SK-N-MC (cell line): ENCODE measurements around the gene CHSY1.

ENCODE experiments used
- DNase-seq: peaks from one replicate; pipeline ENCODE4 v3.0.0-alpha.2; 2011; ENCODE audit warnings: low read depth, low spot score
- H3K27ac ChIP-seq: fragments of 200-600 bp; sonication (generic); 2 replicates; pipeline ENCODE4 v1.5.1; 2016; ENCODE audit warnings: mixed run types
- H3K36me3 ChIP-seq: fragments of 200-600 bp; sonication (generic); 2 replicates; pipeline ENCODE4 v1.6.1; 2017; ENCODE audit warnings: antibody characterized with exemption, low read length, mixed read lengths; ENCODE audit not compliant: insufficient read depth
- H3K4me3 ChIP-seq: fragments of 200-600 bp; sonication (generic); 2 replicates; pipeline ENCODE4 v1.5.1; 2016
- H3K9ac ChIP-seq: fragments of 200-600 bp; sonication (generic); 2 replicates; pipeline ENCODE4 v1.8.0; 2017; ENCODE audit warnings: mixed run types, mixed read lengths; ENCODE audit not compliant: insufficient read length
- H3K9me3 ChIP-seq: fragments of 200-600 bp; sonication (generic); 2 replicates; pipeline ENCODE4 v1.6.1; 2017; ENCODE audit warnings: low read depth, mild to moderate bottlenecking, antibody characterized with exemption, low read length, moderate library complexity, mixed read lengths
- EZH2 ChIP-seq: fragments of 200-600 bp; sonication (generic); IDR thresholded peaks from one replicate; pipeline ENCODE4 v1.6.1; 2017; ENCODE audit warnings: antibody characterized with exemption
- FOXP2 ChIP-seq: optimal IDR thresholded peaks from 2 replicates; pipeline ENCODE3; 2011; ENCODE audit warnings: mild to moderate bottlenecking, moderate library complexity; ENCODE audit not compliant: insufficient read depth; ENCODE audit errors: extremely low read length, control extremely low read depth
- POLR2AphosphoS5 ChIP-seq: IDR thresholded peaks from 2 replicates; pipeline ENCODE4 v1.6.1; 2012; ENCODE audit warnings: mild to moderate bottlenecking, low read depth, low read length, borderline replicate concordance

The CHSY1 gene

GRCh38 chr15:101262551-101262950 lies 10.7 kb upstream of the CHSY1 start:
- H3K9ac ChIP-seq: no peak overlapping the region
- no peak overlapping the region for H3K4me3 ChIP-seq
- DNase-seq: no peak
- no peaks in the 10 kb centered on the region for H3K9me3 ChIP-seq
- H3K27ac ChIP-seq: no peak overlapping the region
- no peaks in the 10 kb centered on the region for H3K36me3 ChIP-seq
- no peak for TF ChIP-seq FOXP2

- TF ChIP-seq POLR2AphosphoS5 (no peak), FOXP2 (no peak), EZH2 (no peak)
- no peak overlapping the region for H3K27ac ChIP-seq
- no peak overlapping the region for H3K4me3 ChIP-seq
- no peaks in the 10 kb centered on the region for H3K9me3 ChIP-seq
- peak; percentile 48 for DNase-seq
- no peak overlapping the region for H3K9ac ChIP-seq
- H3K36me3 ChIP-seq: no peaks in the 10 kb centered on the region
Measured at GRCh38 chr15:101258238-101259144, 6.6 kb upstream of the CHSY1 start.

GRCh38 chr15:101256757-101257156 lies 4.9 kb upstream of the CHSY1 start:
- no peak overlapping the region for H3K4me3 ChIP-seq
- H3K27ac ChIP-seq: no peak overlapping the region
- no peaks in the 10 kb centered on the region for H3K36me3 ChIP-seq
- no peak for DNase-seq
- no peak overlapping the region for H3K9ac ChIP-seq
- H3K9me3 ChIP-seq: no peaks in the 10 kb centered on the region
- TF ChIP-seq POLR2AphosphoS5: no peak

GRCh38 chr15:101255615-101256241 lies 3.9 kb upstream of the CHSY1 start:
- DNase-seq: no peak
- no peaks in the 10 kb centered on the region for H3K9me3 ChIP-seq
- no peaks in the 10 kb centered on the region for H3K36me3 ChIP-seq
- no peak overlapping the region for H3K9ac ChIP-seq
- no peak overlapping the region for H3K4me3 ChIP-seq
- TF ChIP-seq EZH2 (no peak), POLR2AphosphoS5 (no peak), FOXP2 (no peak)
- H3K27ac ChIP-seq: no peak overlapping the region

- H3K36me3 ChIP-seq: no peaks in the 10 kb centered on the region
- H3K9ac ChIP-seq: no peak overlapping the region
- H3K27ac ChIP-seq: no peak overlapping the region
- H3K4me3 ChIP-seq: no peak overlapping the region
- no peak for TF ChIP-seq EZH2
- TF ChIP-seq POLR2AphosphoS5: no peak
- TF ChIP-seq FOXP2: no peak
- H3K9me3 ChIP-seq: no peaks in the 10 kb centered on the region
- no peak for DNase-seq
Measured at GRCh38 chr15:101255051-101255395, 3.2 kb upstream of the CHSY1 start.

GRCh38 chr15:101254157-101255050 lies 2.6 kb upstream of the CHSY1 start:
- Histone ChIP-seq H3K36me3 (no peaks in the 10 kb centered on the region), H3K9me3 (no peaks in the 10 kb centered on the region), H3K27ac (no peak overlapping the region), H3K4me3 (no peak overlapping the region), H3K9ac (no peak overlapping the region)
- TF ChIP-seq EZH2 (no peak), POLR2AphosphoS5 (no peak), FOXP2 (no peak)
- DNase-seq: no peak

GRCh38 chr15:101252836-101253235 lies 988 bp upstream of the CHSY1 start:
- no peak for DNase-seq
- H3K36me3 ChIP-seq: peaks cover 4% of the 10 kb centered on the region; the same call in 1 of the 2 replicates
- H3K4me3 ChIP-seq: peak overlapping the region; percentile 93
- peak overlapping the region; percentile 86 for H3K9ac ChIP-seq
- TF ChIP-seq POLR2AphosphoS5 (no peak), FOXP2 (no peak)
- H3K9me3 ChIP-seq: no peaks in the 10 kb centered on the region
- H3K27ac ChIP-seq: no peak overlapping the region

- TF ChIP-seq FOXP2 (no peak), POLR2AphosphoS5 (no peak), EZH2 (no peak)
- Histone ChIP-seq H3K4me3 (peak overlapping the region; percentile 93), H3K9ac (peak overlapping the region; percentile 86), H3K9me3 (no peaks in the 10 kb centered on the region), H3K36me3 (peaks cover 6% of the 10 kb centered on the region; the same call in 1 of the 2 replicates), H3K27ac (no peak overlapping the region)
- no peak for DNase-seq
Measured at GRCh38 chr15:101250873-101251829, 697 bp downstream of the CHSY1 start.
